Stimulated activated CD8-positive, alpha-beta memory T cell treated with anti-CD3 and anti-CD28 coated beads, Interleukin-15, amount 100 ng/mL, for 4 hours (primary cell): ENCODE results near the gene FARS2.
A peak's percentile ranks its signal among the peaks of the same experiment; 100 is the strongest.

Experiments
- DNase-seq, 2 donors: peaks; one replicate each; pipeline ENCODE4 v3.0.0-alpha.2; 2020; ENCODE audit warnings: low read depth in 2 of 2

Gene FARS2

DNA sequence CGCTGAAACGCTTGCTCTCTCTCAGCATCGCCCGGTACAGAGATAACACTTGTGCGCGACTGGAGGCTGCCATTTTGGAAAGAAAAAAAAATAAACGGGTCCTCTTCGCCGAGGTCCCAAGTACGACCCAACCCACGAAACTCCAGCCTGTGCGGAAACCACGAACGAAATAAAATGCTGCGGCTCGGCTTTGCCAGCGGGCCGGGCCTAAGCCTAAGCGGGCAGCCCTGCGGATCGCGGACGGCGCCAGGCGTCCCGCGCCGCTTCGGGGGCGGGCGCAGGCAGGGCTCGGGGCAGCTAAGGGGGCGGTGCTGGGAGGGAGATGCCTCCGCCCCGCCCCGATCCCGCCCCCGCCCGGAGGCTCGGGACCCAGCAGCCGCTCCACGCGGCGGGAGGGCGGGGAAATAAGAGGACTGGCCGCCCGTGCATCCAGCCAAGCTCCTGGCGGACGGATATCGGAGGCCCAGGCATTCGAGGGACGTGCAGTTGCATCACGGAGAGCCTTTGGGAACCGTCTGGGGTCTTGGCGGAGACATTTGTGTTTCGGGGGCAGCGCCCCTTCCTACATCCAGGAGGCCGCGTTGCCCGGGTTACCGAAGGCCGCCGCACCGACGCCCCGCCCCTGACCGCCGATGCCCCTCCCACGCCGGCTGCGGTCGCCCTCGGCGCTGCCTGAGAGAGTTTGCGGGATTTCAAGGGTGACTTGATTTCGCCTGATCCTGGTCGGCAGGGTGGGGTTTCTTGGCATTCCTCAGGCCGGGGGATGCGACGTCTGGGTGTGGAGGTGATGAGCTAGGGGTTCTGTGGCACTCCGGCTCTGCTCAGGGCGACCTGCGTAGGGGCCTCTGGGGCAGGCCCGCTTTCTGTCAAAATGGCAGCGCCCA lies at the start of gene FARS2, which contains the start of gene LYRM4:
Gene FARS2, plus strand, starts transcription at position 853 of the 884 bp plus-strand sequence.
Gene LYRM4, minus strand, starts transcription at position 290 of the 884 bp plus-strand sequence. Its CDS starts 217 bp downstream, at position 73.
- peak; percentile 78 to 89 for DNase-seq

DNA sequence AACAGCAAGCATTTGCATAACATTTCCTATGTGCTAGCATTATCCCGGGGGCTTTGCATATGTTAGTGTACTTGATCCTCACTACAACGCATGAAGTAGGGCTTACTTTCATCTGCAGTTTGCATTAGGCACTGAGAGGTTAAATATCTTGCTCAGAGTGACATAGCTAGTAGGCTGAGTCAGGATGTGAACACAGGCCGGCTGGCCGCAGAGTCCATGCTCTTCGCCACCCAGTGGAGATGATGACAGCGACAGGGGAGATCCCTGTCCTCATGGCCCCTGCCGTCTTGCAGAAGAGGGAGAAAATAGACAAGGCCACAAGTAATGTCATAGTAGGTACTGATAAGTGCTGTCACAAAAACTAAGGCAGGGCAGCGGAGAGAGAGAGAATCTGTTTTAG lies 47.5 kb upstream of the FARS2 start:
- no peak for DNase-seq

DNA sequence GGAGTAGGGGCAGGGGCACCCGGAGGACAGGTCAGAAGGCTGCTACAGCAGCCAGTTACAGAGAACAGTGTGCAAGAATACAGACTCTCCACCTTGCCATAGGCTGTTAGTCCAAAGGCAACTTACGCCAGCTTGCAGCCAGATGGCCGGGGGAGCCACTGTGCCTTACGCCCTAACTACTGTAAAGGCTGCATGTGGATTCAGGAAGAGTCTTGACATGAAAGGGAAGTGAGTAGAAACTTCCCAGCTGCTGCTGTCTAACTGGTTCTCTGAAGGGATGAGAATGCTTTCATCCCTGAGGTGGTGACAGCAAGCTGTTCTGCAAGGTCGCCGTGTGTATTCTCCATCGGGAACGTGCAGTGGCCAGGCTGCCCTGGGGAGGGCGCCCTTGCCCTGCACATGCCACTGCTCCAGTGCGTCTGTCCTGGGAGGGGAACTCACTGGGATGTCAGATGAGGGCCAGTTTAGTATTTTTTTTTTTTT lies 46.7 kb upstream of the FARS2 start:
- DNase-seq, result no peak

DNA sequence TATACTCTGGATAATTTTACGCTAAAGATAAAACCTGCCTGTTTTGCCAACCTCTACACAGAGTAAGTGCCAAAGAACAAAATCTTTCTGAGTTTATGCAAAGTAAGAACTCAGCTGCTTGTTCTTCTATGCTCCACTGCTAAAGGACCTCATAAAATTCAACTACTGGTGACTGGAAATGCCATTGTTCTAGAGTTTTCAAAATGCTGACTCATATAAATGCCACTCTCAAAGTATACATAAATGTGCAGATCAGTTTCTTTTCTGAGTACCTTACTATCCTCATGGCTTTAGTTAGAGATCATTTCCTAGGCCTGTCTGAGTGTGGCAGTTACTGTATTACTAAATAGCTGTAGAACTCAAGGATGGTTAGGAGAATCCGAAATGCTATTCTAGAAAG lies 46.2 kb upstream of the FARS2 start:
- no peak for DNase-seq

- DNase-seq, result no peak
Measured at GRCh38 chr6:5215799-5216198, 45.5 kb upstream of the FARS2 start.

GRCh38 chr6:5217356-5217755 lies 44.0 kb upstream of the FARS2 start:
- no peak for DNase-seq

DNA sequence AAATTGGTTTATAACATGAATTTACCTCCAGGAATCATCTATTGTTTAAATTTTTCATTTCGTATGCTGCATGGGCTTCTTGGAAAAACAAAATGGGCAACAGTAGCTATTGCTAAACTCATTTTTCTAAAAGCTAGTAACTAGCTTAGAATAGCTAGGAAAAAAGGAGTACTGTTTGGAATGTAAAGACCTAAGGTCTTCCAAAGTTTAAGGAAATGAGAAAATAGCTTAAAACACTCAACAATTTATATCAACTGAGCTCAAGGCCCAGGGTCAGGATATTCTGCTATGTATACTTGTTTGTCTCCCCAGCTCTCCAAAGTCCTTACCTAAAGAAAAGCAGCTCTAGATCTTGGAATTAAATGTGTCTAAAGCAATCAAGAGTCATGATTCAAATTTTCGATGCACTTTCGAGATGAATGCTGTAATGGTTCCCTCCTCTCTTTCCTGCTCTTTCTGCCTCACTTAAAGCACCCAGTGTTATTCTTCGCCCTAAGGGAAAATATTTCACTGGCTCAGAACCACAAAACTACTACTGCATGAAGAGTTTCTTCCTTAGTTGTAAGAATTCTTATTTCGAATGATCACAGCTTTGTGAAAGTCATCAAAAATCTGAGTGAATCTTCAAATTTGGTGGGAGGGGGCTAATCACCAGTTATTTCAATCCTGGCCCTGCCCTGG lies 42.2 kb upstream of the FARS2 start:
- DNase-seq, result no peak

- DNase-seq, result no peak
Measured at GRCh38 chr6:5220443-5220842, 40.9 kb upstream of the FARS2 start.

DNA sequence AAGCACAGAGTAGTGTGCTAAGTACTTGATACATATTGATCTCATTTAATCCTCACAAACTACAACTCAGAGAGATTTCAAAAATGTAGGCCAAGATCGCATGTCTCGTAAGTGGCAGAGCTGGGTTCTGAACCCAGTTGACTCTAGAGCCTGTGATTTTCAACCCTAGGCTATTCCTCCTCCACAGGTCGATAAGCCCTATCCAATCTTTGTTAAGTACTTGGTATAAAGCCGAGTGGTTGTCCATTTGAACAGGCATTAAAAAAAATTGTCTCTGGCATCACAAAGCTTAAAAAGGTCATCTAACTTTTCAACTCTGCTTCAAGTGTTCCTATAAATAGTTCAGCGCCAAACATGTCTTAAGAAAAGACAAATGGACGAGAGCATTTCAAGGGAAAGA lies 38.0 kb upstream of the FARS2 start:
- DNase-seq, result no peak

DNA sequence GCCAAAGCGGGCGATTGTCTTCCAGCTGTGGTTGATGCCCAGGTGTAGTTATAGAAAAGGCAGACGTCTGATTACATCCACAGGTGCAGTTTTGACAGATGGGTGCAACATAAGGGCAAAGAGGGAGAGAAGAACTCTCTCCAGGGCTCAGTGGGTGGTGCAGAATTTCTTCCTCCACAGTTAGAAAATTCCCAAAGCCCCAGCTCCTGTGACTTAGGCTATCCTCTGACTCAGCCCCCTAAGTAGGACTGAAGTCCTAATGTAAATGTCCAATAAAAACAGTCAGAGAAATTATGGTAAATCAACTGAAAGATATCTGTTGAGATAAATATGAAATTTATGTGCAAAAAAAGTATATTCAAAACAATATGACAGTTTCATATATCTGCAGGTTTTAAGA lies 32.0 kb upstream of the FARS2 start:
- no peak for DNase-seq

DNA sequence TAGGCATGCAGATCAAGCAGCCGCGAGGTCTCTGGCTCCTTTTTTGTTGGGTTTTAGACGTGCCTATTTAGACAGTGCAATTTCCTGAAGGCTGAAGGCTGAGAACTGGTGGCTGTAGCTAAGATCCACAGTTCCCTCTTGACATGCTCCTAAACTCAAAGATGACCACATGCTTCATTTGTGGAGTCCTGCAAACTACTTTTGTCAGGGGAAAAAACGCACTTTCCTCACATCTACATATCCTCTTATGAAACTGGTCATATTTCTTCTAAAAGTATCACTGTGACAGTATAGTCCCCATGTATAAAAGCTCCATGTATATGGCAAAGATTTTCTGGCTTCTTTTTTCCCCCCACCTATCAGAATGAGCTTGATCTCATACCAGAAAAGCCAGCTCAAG lies 31.2 kb upstream of the FARS2 start:
- DNase-seq, result no peak

- DNase-seq, result no peak
Measured at GRCh38 chr6:5231289-5231688, 30.0 kb upstream of the FARS2 start.

- no peak for DNase-seq
Measured at GRCh38 chr6:5234874-5235273, 26.4 kb upstream of the FARS2 start.

DNA sequence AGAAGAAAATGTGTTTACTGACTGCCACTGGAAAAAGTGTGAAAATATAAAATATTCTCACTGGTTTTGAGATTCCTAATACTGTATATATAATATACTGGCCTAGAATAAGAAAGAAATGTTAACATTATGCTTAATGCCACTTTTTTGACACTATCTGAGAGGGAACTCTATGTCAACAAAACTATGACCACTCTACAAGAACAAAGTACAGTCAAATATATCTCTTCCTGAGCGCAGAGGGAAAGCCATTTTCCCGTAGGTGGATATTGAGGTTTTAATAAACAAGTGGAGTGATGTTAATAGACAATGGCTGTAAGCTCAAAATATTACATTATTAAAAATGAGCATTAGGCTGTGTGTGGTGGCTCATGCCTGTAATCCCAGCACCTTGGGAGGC lies 25.5 kb upstream of the FARS2 start:
- DNase-seq, result no peak

DNA sequence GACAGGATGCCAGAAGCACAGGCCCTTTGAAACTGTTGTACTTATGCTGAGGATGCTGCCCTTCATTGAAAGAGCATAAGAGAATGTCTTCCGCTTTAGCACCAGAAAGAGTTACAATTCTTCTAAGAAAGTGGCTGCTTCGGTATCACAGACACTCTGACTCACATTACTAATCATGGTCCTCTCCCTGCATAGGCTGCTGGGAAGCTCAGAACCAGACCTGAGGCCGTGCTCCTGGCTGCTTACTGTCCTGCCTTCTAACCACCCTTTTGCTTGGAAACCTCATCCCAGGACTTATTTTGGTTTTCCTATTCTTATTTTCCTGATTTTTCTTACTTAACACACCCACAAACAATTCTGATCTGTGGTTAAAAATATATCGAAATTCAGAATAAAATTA lies 23.5 kb upstream of the FARS2 start:
- no peak for DNase-seq

GRCh38 chr6:5238336-5238735 lies 23.0 kb upstream of the FARS2 start:
- DNase-seq, result no peak

- DNase-seq, result no peak
Measured at GRCh38 chr6:5241252-5241651, 20.1 kb upstream of the FARS2 start.

DNA sequence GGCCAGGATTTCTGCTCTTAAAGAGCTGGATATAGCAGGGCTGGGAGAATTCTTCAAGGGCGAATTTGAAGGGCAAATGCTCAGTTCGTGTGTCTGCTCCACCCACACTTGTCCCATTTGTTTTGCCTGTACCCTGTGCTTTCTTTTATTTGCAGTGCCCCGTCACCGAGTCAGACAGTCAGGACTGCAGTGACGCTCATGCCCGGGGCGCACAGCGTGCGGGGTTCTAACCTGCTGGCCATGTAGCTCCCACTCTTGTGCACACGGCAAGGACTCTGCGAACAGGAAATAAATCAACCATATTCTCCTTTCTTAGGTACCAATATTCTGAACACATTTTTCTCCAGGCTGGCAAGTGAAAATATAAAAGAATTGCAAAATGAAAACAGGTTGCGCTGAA lies 18.2 kb upstream of the FARS2 start:
- no peak for DNase-seq

GRCh38 chr6:5246141-5247097 lies 14.9 kb upstream of the FARS2 start:
- no peak for DNase-seq

GRCh38 chr6:5247201-5247600 lies 14.1 kb upstream of the FARS2 start:
- DNase-seq, result no peak

DNA sequence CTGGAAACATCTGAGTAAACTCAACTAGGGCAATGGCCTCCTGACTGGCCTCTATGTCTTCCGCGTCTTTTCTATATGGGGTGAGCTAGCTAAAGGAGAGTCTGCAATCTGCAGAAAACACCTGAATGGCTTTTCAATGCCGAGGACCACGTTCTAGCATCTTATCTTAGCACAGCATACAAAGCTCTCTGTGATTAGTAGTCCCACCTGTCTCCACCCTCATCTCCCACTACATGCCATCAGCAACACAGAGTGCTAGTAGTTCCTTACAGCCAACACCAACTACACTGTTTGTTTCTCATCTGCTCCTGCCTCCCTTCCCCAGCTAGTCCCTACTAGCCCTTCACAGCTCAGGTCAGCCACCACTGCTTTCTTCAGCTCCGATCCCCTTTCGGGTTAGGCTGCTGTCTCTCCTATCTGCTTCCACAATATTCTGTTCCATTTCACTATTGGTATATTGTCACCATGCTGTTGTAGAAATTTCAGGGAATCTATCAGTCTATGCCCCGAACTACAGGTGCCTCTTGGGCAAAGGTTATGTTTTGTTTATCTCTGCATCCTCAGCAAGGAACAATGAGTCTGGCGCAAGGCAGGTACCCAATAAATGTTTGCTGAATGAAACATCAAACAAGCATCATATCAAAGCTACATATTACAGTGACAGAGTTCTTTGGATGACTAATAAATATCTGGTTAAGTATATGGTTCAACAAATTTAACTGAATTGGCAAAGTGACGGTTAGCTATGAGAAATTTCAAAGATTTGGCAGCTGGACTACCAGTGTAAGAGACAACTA lies 12.8 kb upstream of the FARS2 start:
- DNase-seq, result no peak
